Adrenal gland (tissue), 12 donors: ENCODE measurements around the gene SYT1. TPM values are rescaled to one million over a fixed set of nuclear protein-coding genes. Genes with fewer than 3 reads are reported as not detected.

Experiments used
- DNase-seq, 7 donors: peaks; one replicate each; pipeline ENCODE4 v3.0.0-alpha.2; 2019 to 2020
- H3K27ac ChIP-seq, 5 donors: fragments of 200-600 bp; sonication (generic) in 4 of 5; 1 replicate in 3 of 5; 2 replicates in 2 of 5; pipeline versions ENCODE4 v1.5.1 to v1.8.0; 2016 to 2020; ENCODE audit warnings: mild to moderate bottlenecking in 1 of 5
- H3K27me3 ChIP-seq: fragments of 200-600 bp; 2 replicates; pipeline ENCODE4 v1.8.0; 2021
- H3K36me3 ChIP-seq, 2 donors: fragments of 200-600 bp; replicated peaks in 1 of 2; 1 replicate in 1 of 2; 2 replicates in 1 of 2; pipeline versions ENCODE4 v1.5.1 to v1.8.0; 2018 to 2022
- H3K4me1 ChIP-seq, 2 donors: fragments of 200-600 bp; replicated peaks in 1 of 2; 1 replicate in 1 of 2; 2 replicates in 1 of 2; pipeline versions ENCODE4 v1.5.1 to v1.8.0; 2018 to 2021
- H3K4me3 ChIP-seq, 4 donors: fragments of 200-600 bp; sonication (generic) in 3 of 4; one replicate each; pipeline ENCODE4 v1.5.1; 2016 to 2018
- H3K9me3 ChIP-seq, 3 donors: fragments of 200-600 bp; sonication (generic) in 1 of 3; replicated peaks in 1 of 3; 1 replicate in 2 of 3; 2 replicates in 1 of 3; pipeline versions ENCODE4 v1.5.1 to v1.8.0; 2016 to 2021
- CTCF ChIP-seq, 6 experiments: fragments of 450-650 bp in 4 of 6; fragments of 200-600 bp in 2 of 6; sonication (generic) in 1 of 6; IDR thresholded peaks; 1 replicate in 5 of 6; 2 replicates in 1 of 6; pipeline versions ENCODE4 v1.5.1 to v1.8.0; 2016 to 2021; ENCODE audit warnings: antibody characterized with exemption in 6 of 6, mild to moderate bottlenecking in 2 of 6, moderate library complexity in 1 of 6
- POLR2A ChIP-seq, 2 donors: fragments of 450-650 bp; IDR thresholded peaks; one replicate each; pipeline ENCODE4 v1.6.1; 2017; ENCODE audit warnings: antibody characterized with exemption in 2 of 2, mild to moderate bottlenecking in 2 of 2, moderate library complexity in 1 of 2
- WGBS, 4 donors: extraction: QIAGEN DNeasy Blood & Tissue Kit in 2 of 4; methylation state at CpG; one replicate each; pipeline versions ENCODE4 v1.1.5 to v1.1.7; 2013 to 2017; 5-methylcytosine and 5-hydroxymethylcytosine counted together
- intact Hi-C, 2 donors: fragments of 100-400 bp; cut with DNase I; formaldehyde crosslinking; loops; one replicate each; pipeline versions ENCODE4 v1.14.1 to v1.15.0; 2022 to 2023
- polyA plus RNA-seq, 3 donors: library from polyadenylated mRNA; stranded (reverse); fragments of 200-250 nt in 2 of 3; fragments of 350-450 nt in 1 of 3; fragmentation: Illumina TruSeq in 1 of 3; extraction: RNeasy Lipid Tissue Mini Kit (QIAGEN cat#74804) in 1 of 3; gene quantifications; one replicate each; pipeline ENCODE4 v1.2.3, GENCODE V29; 2013 to 2014
- total RNA-seq, 9 donors: library from RNA; depleted of rRNA in 4 of 9; stranded (reverse); fragments of >200 nt in 4 of 9; fragments of 120-200 nt in 1 of 9; fragmentation: NEBNext Ultra II Directional in 1 of 9; extraction: Animal tissue kit (Norgen Biotek cat#: 25700) in 1 of 9; gene quantifications; one replicate each; pipeline versions ENCODE4 v1.1.0 to v1.2.4, GENCODE V29; 2013 to 2023
- donor health status: healthy with polysubstance abuse.
- donor health status: Bipolar disorder and iron deficiency.
- donor health status: DM: yes; HTN: yes; CAD: no.
- donor health status: DM: no; HTN: no; CAD: no.
- donor health status: DM: no; HTN: no; CAD: no.
- donor health status: DM: yes; HTN: yes; CAD: no.

SYT1 gene
- total and polyA plus RNA-seq, 12 donors, result 0.42 to 22.3 (median 4.6) TPM

GRCh38 chr12:79141776-79142175, 277.2 kb downstream of the SYT1 start:
- WGBS, 4 donors, result 55 to 68% (median 62%) methylated on average over 2 of the region's 2 CpGs
- TF ChIP-seq CTCF (IDR thresholded peaks at IDR 0.05) (no peak), POLR2A (IDR thresholded peaks at IDR 0.05) (no peak)
- no peak for DNase-seq
- Histone ChIP-seq H3K27me3 (no peaks in the 10 kb centered on the region), H3K27ac (no peak overlapping the region), H3K36me3 (no peaks in the 10 kb centered on the region), H3K4me3 (no peak overlapping the region), H3K9me3 (no peaks in the 10 kb centered on the region), H3K4me1 (no peaks in the 10 kb centered on the region)
- intact Hi-C loops, result no loop called here

GRCh38 chr12:79143803-79144202, 279.2 kb downstream of the SYT1 start:
- H3K4me3 ChIP-seq, result no peak overlapping the region
- no peaks in the 10 kb centered on the region for H3K27me3 ChIP-seq
- intact Hi-C loops, result no loop called here
- 69 to 76% (median 73%) methylated on average over 2 of the region's 2 CpGs for WGBS, 4 donors
- TF ChIP-seq CTCF (IDR thresholded peaks at IDR 0.05) (no peak), POLR2A (IDR thresholded peaks at IDR 0.05) (no peak)
- DNase-seq, result no peak
- H3K9me3 ChIP-seq, result no peaks in the 10 kb centered on the region
- H3K4me1 ChIP-seq, result no peaks in the 10 kb centered on the region
- H3K27ac ChIP-seq, result no peak overlapping the region
- no peaks in the 10 kb centered on the region for H3K36me3 ChIP-seq

GRCh38 chr12:79151956-79152355, 287.4 kb downstream of the SYT1 start:
- Histone ChIP-seq H3K27ac (no peak overlapping the region), H3K9me3 (no peaks in the 10 kb centered on the region), H3K4me3 (no peak overlapping the region), H3K4me1 (no peaks in the 10 kb centered on the region), H3K36me3 (no peaks in the 10 kb centered on the region), H3K27me3 (no peaks in the 10 kb centered on the region)
- 75 to 85% (median 79%) methylated on average over 2 of the region's 2 CpGs for WGBS, 4 donors
- DNase-seq, result no peak
- intact Hi-C loops, result no loop called here
- no peak for TF ChIP-seq CTCF (IDR thresholded peaks at IDR 0.05)
- no peak for TF ChIP-seq POLR2A (IDR thresholded peaks at IDR 0.05)

GRCh38 chr12:79155683-79156082, 291.1 kb downstream of the SYT1 start:
- no peak for TF ChIP-seq POLR2A (IDR thresholded peaks at IDR 0.05)
- no peak for TF ChIP-seq CTCF (IDR thresholded peaks at IDR 0.05)
- Histone ChIP-seq H3K27ac (no peak overlapping the region), H3K4me1 (no peaks in the 10 kb centered on the region), H3K36me3 (no peaks in the 10 kb centered on the region), H3K27me3 (no peaks in the 10 kb centered on the region), H3K4me3 (no peak overlapping the region), H3K9me3 (no peaks in the 10 kb centered on the region)
- WGBS, 4 donors, result 62 to 66% (median 63%) methylated on average over 3 of the region's 3 CpGs
- intact Hi-C loops, result no loop called here
- DNase-seq, result no peak
